Measurements from ENCODE around the gene SLC32A1. TPM values are rescaled to one million over a fixed set of nuclear protein-coding genes. Genes with fewer than 3 reads are reported as not detected.

SLC32A1 gene
- total RNA-seq, 1 donor from 2014 or later: not detected

DNA sequence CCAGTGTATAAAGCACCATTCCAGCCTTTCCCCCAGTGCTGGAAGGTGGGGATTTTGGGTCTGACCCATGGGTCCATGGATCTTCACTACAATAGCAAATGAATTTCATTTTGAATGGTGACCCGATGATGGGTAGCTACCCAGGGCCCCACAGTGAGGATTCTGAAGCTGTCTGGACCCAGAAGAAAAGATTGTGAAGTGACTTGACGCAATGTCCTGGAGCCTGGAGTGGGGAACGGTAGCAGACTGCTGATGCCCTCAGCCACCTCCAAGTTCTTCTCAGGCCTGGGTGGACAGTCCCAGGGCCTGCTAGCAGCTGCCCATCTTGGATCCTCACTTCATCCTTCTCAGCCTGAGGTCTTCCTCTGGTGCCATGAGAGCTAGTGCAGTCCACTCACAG is 23.4 kb upstream of the SLC32A1 start:
- H3K27ac Mint-ChIP-seq (ENCODE audit: unreplicated experiment): no peak overlapping the region
- DNase-seq (ENCODE audit: low spot score): no peak
- peaks cover 43% of the 10 kb centered on the region for H3K27me3 Mint-ChIP-seq (ENCODE audit: low read depth)
- no peaks in the 10 kb centered on the region for H3K9me3 Mint-ChIP-seq (ENCODE audit: low read depth)
- no peaks in the 10 kb centered on the region for H3K4me1 Mint-ChIP-seq (ENCODE audit: low read depth)
- TF ChIP-seq CTCF (IDR thresholded peaks at IDR 0.05): no peak
- no peak overlapping the region for H3K4me3 Mint-ChIP-seq (ENCODE audit: unreplicated experiment)
- H3K36me3 Mint-ChIP-seq (ENCODE audit: low read depth): no peaks in the 10 kb centered on the region

- Mint-ChIP-seq H3K36me3 (ENCODE audit: low read depth) (no peaks in the 10 kb centered on the region), H3K4me3 (ENCODE audit: unreplicated experiment) (no peak overlapping the region), H3K4me1 (ENCODE audit: low read depth) (no peaks in the 10 kb centered on the region), H3K27ac (ENCODE audit: unreplicated experiment) (no peak overlapping the region), H3K27me3 (ENCODE audit: low read depth) (peaks cover 53% of the 10 kb centered on the region), H3K9me3 (ENCODE audit: low read depth) (no peaks in the 10 kb centered on the region)
- no peak for TF ChIP-seq CTCF (IDR thresholded peaks at IDR 0.05)
- no peak for DNase-seq (ENCODE audit: low spot score)
These were observed 20.8 kb upstream of the SLC32A1 start for GRCh38 chr20:38703526-38703925.

DNA sequence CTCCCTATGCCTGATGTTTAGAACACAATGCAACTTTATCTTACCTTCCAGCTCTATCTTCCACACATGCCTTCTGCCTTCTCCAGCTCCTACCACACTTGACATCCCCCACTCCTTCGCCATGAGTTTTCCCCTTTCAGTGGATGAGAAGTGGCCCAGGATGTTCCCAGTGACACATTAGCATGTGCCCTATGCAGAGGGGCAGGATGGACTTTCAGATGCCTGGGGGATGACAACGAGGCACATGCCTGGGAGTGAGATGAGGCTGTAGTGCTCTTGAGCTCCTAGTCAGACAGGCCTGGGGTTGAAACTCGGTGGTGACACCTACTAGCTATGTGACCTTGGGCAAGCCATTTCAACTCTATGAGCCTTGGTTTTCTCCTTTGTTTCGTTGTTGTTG is 20.1 kb upstream of the SLC32A1 start:
- Mint-ChIP-seq H3K9me3 (ENCODE audit: low read depth) (no peaks in the 10 kb centered on the region), H3K27me3 (ENCODE audit: low read depth) (peaks cover 57% of the 10 kb centered on the region), H3K27ac (ENCODE audit: unreplicated experiment) (no peak overlapping the region), H3K4me3 (ENCODE audit: unreplicated experiment) (no peak overlapping the region), H3K36me3 (ENCODE audit: low read depth) (no peaks in the 10 kb centered on the region), H3K4me1 (ENCODE audit: low read depth) (no peaks in the 10 kb centered on the region)
- DNase-seq (ENCODE audit: low spot score): no peak
- TF ChIP-seq CTCF (IDR thresholded peaks at IDR 0.05): no peak

DNA sequence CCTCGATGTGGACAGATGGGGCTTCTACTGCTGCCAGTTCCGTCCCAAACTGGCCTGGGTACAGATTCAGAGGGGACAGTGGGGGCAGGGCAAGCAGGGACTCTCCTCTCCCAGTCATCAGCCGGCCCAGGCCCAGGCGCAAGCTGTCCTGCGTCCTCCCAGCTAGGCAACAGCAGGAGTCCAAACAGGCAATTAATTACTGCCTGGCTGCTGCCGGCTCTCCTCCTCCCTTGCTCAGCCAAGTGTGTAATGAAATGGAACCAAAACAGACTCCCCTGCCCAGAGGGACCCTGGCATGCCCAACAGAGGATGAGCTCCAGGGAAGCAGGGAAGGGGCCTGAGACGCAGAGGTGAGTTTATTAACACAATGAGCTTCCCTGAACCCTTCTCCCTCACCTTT is 17.8 kb upstream of the SLC32A1 start:
- Mint-ChIP-seq H3K4me3 (ENCODE audit: unreplicated experiment) (no peak overlapping the region), H3K27me3 (ENCODE audit: low read depth) (peaks cover 56% of the 10 kb centered on the region), H3K9me3 (ENCODE audit: low read depth) (no peaks in the 10 kb centered on the region), H3K36me3 (ENCODE audit: low read depth) (no peaks in the 10 kb centered on the region), H3K4me1 (ENCODE audit: low read depth) (no peaks in the 10 kb centered on the region), H3K27ac (ENCODE audit: unreplicated experiment) (no peak overlapping the region)
- DNase-seq (ENCODE audit: low spot score): no peak
- no peak for TF ChIP-seq CTCF (IDR thresholded peaks at IDR 0.05)

DNA sequence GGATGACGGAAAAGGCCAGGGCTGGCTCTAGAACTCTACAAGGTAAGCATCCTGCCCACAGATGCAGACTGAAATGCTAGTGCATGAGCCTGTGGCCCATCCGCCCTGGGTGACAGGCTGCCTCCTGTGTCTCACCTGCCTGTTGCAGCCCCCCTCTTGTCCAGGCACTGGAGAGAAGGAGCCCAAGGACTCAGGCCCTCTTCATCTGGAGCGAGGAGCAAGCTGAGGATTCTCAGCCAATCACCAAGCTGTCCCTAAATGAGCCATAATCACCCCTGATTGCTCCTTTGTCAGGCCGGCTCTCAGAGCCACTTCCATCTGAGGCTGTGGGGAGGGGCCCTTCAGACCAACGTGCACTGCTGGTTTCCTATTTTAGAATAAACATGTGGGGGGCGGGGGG is 10.0 kb upstream of the SLC32A1 start:
- Mint-ChIP-seq H3K27me3 (ENCODE audit: low read depth) (peaks cover 67% of the 10 kb centered on the region), H3K36me3 (ENCODE audit: low read depth) (no peaks in the 10 kb centered on the region), H3K4me3 (ENCODE audit: unreplicated experiment) (no peak overlapping the region), H3K9me3 (ENCODE audit: low read depth) (no peaks in the 10 kb centered on the region), H3K27ac (ENCODE audit: unreplicated experiment) (no peak overlapping the region), H3K4me1 (ENCODE audit: low read depth) (no peaks in the 10 kb centered on the region)
- TF ChIP-seq CTCF (IDR thresholded peaks at IDR 0.05): no peak
- DNase-seq (ENCODE audit: low spot score): no peak

Measured in chondrocyte (in vitro differentiated cells).